NB4 (cell line): Measurements from ENCODE around the gene CPVL.

Experiments used
- MYC ChIP-seq: IDR thresholded peaks from 2 replicates; pipeline ENCODE4 v1.6.1; 2011; ENCODE audit warnings: low read depth, low read length
- POLR2A ChIP-seq: IDR thresholded peaks from 2 replicates; pipeline ENCODE4 v1.6.1; 2011; ENCODE audit warnings: mild to moderate bottlenecking; ENCODE audit not compliant: insufficient read length; ENCODE audit errors: extremely low read depth
- TF ChIP-seq, protein P1 (sequence below): IDR thresholded peaks from one replicate; pipeline ENCODE4 v1.5.1; 2012; ENCODE audit warnings: low read depth, low read length
- TF ChIP-seq, protein P2 (sequence below): IDR thresholded peaks from 2 replicates; pipeline ENCODE4 v1.6.1; 2011; ENCODE audit warnings: low read depth, low read length

DNA sequence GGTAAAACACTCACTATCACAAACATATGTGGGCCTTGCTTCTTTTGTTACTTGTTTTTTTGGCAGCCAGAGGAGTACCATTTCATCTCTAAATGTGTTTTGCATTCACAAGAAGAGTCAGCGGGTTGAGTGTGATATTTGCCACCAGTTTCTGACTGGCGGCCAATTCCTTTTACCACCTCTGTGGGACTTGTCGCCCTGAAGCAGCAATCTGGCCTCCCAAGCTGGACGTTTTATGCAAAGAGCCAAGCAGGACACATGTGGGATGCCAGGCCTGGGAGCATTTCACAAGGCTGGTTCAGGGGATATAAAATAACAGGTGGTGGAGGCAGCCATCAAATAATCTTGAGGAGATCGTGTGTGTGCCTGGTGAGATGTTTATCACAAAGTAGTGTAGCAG lies 126.4 kb downstream of the CPVL start:
- TF ChIP-seq MYC (no peak), POLR2A (no peak)
- TF ChIP-seq, protein P1, sequence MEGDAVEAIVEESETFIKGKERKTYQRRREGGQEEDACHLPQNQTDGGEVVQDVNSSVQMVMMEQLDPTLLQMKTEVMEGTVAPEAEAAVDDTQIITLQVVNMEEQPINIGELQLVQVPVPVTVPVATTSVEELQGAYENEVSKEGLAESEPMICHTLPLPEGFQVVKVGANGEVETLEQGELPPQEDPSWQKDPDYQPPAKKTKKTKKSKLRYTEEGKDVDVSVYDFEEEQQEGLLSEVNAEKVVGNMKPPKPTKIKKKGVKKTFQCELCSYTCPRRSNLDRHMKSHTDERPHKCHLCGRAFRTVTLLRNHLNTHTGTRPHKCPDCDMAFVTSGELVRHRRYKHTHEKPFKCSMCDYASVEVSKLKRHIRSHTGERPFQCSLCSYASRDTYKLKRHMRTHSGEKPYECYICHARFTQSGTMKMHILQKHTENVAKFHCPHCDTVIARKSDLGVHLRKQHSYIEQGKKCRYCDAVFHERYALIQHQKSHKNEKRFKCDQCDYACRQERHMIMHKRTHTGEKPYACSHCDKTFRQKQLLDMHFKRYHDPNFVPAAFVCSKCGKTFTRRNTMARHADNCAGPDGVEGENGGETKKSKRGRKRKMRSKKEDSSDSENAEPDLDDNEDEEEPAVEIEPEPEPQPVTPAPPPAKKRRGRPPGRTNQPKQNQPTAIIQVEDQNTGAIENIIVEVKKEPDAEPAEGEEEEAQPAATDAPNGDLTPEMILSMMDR = no peak
- TF ChIP-seq, protein P2, sequence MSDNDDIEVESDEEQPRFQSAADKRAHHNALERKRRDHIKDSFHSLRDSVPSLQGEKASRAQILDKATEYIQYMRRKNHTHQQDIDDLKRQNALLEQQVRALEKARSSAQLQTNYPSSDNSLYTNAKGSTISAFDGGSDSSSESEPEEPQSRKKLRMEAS = no peak
